GM19193 (cell line): ENCODE data around the gene MYO15A.

ENCODE experiments used
- POLR2A ChIP-seq: IDR thresholded peaks from 4 replicates; pipeline ENCODE4 v1.6.1; 2011; ENCODE audit not compliant: insufficient read depth, insufficient read length; ENCODE audit errors: extremely low read depth

MYO15A gene

DNA sequence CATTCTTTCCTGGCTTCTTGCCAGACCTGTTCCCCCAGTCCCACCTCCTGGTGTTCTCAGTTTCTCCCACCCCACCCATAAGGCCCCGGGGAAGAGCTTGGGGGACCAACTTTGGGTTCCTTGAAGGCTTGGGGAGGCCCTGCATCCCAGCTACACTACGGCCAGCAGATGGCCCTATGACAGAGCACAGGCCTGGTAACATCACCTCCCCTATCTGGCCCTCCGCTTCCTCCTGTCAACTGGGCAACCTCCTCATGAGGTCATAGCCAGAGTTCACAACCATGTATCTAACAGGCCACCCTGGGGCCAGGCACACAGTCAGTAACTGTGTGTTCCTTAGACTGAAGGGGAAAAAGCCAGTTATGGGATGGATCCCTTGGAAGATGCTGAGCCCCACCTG, 31.4 kb downstream of the MYO15A start:
- TF ChIP-seq POLR2A, result no peak

DNA sequence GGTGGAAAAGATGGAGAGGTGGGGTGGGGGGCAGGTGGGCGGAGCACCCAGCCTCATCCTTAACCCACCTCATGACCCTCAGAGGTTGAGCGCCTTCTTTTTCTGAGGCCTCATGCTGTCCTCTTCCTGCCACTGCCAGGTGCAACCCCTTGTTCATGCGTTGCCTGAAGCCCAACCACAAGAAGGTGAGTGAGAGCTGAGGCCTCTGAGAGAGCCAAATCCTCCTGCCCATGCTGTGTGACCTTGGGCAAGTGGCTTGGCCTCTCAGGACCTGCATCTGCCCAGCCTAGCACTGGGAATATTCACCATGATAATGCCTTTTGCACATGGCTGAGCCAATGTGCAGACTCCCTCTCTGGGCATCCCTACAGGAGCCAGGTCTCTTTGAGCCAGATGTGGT, 32.1 kb downstream of the MYO15A start:
- TF ChIP-seq POLR2A, result no peak

DNA sequence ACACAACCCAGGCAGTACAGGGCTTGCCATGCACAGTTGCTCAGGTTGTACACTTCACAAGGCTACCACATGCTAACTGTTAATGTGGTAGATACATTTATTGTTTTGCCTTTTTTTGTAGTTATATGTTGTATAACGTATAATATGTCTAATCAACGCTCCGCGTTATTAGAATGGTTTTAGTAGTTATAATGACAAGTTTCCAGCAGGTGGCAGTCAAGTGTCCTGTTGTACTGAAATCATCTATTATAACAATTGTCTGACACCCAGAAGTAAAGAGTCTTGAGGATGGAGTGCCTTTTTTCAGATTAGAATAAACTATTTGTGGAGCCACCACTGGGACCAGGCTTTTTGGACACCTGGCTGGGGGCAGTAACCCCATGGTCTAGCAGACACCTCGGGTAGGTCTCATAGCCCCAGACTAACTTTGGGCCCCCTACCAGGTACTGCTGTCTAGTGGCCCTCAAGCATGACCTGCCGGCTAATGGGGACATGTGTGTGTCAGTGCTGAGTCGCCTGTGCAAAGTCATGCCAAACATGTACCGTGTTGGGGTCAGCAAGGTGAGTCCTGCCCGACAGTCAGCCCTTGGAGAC, 32.8 kb downstream of the MYO15A start:
- no peak for TF ChIP-seq POLR2A

- TF ChIP-seq POLR2A, result no peak
These were observed 33.9 kb downstream of the MYO15A start for GRCh38 chr17:18142417-18142816.

DNA sequence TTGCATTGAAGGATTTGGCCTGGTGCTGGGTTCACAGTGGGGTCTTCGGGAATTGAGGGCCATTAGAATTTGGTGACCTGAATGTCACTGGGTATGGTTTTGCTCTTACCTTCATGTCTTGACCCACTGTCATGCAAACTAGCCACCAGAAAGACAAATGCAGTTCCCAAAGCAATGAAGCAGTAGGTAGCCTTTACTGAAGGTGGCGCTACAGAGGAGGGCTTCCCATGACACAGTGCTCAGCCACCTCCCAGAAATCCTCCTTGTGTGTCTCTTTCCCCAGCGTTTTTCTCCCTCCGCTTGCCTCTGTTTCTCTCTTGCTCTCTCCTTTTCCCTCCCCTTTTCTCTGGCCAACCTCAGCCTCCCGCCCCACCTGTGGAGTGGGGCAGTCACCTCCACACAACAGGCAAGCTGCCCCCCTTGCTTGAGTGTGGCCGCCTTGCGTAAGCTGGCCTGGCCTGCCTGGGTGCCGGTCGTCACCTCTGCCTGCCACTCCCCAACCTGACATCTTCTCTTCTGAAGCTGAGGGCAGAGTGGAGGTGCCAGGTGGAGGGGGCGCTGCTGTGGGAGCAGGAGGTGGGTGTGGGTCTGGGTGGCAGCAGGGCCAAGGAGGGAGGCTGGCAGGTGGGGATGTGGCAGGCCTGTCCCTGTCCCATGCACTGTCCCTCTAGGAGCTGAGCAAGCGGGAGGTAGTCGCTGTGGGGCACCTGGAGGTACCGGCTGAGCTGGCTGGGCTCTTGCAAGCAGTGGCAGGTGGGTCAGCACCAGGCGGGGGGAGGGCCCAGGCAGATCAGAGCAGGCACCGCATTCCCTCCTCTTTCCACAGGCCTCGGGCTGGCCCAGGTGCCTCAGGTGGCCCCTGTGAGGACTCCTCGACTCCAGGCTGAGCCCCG, 34.7 kb downstream of the MYO15A start:
- TF ChIP-seq POLR2A, result no peak

DNA sequence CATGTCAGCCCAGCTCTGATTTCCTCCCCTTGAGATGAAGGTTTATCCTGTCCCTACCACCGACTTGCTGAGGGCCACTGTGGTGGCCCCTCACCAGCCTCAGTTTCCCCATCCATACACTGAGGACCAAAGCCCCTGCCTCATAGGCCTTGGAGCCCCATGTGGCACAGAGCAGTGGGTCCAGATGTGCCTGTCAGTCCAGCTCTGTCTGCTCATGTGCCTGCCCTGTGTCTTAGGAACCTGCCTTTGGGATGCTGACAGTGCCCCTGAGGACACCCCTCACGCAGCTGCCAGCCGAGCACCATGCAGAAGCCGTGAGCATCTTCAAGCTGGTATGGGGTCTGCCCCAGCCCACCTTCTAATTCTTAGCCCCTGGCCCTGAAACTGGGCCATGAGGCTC, 35.7 kb downstream of the MYO15A start:
- TF ChIP-seq POLR2A, result no peak

GRCh38 chr17:18144855-18145254, 36.3 kb downstream of the MYO15A start:
- TF ChIP-seq POLR2A, result no peak

- no peak for TF ChIP-seq POLR2A
These were observed 37.3 kb downstream of the MYO15A start for GRCh38 chr17:18145811-18146210.

DNA sequence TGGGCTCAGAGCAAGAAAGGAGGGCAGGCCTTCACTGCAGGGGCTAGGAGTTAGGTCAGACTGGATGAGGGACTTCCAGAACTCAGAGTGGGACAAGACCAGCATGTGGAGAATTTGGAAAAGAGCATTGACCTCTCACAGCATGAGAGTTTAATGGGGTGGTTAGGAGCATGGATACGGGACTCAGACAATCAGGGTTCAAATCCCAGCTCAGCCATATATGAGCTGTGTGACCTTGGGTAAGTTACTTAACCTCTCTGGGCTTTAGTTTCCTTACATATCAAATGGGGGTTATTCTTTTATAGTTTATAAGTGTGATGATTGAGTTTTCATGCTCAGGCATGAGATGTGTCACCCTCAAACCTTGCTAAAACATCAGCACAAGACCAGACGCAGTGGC, 37.7 kb downstream of the MYO15A start:
- no peak for TF ChIP-seq POLR2A

- TF ChIP-seq POLR2A, result no peak
These were observed 38.4 kb downstream of the MYO15A start for GRCh38 chr17:18146980-18147379.

DNA sequence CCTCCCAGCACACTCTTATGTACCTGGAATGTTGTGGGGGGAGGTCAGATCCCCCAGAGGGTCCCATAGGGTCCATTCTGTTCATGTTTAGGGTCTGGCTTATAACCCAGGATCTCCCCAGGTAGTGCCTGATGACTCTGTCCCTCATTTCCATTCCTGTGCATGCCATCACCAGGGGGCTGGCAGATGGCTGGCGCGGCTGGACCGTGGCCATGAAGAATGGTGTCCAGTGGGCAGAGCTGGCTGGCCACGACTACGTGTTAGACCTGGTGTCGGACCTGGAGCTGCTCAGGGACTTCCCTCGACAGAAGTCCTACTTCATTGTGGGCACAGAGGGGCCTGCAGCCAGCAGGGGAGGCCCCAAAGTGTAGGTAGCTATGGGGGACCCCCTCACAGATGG, 40.0 kb downstream of the MYO15A start:
- TF ChIP-seq POLR2A, result no peak

GRCh38 chr17:18151290-18151689, 42.7 kb downstream of the MYO15A start:
- TF ChIP-seq POLR2A, result no peak

- no peak for TF ChIP-seq POLR2A
These were observed 46.6 kb downstream of the MYO15A start for GRCh38 chr17:18155179-18155578.

- no peak for TF ChIP-seq POLR2A
These were observed 47.8 kb downstream of the MYO15A start for GRCh38 chr17:18156171-18156975.

DNA sequence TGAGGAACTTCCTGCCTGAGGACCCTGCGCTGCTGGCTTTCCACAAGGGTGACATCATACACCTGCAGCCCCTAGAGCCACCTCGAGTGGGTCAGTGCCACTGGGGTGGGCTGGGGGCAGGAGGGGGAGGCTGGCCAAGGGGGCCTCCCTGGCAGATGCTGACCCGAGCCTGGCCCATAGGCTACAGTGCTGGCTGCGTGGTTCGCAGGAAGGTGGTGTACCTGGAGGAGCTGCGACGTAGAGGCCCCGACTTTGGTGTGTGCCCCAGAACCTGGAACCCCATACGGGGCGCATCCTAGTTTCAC, 48.4 kb downstream of the MYO15A start:
- no peak for TF ChIP-seq POLR2A
